ENCODE measurements around the gene ARGLU1.

GRCh38 chr13:106532111-106532929 is 35.6 kb downstream of the ARGLU1 start:
- TF ChIP-seq CTCF (IDR thresholded peaks at IDR 0.05) (no peak), POLR2AphosphoS5 (IDR thresholded peaks at IDR 0.05) (no peak)

Data from stomach (tissue), 4 donors.